GM21737 (cell line): ENCODE data around the gene S100A2.
"Not testable (repeated sequence)": the region's sequence is repeated elsewhere in the genome, so short reads cannot be mapped to it uniquely, and the experiment has no call there.

Experiments
- ATAC-seq: cut with Tn5 transposase; IDR thresholded peaks from one replicate; pipeline ENCODE4 v1.9.1; 2021; ENCODE audit warnings: mild to moderate bottlenecking, moderate library complexity; ENCODE audit not compliant: unreplicated experiment

The S100A2 gene

DNA sequence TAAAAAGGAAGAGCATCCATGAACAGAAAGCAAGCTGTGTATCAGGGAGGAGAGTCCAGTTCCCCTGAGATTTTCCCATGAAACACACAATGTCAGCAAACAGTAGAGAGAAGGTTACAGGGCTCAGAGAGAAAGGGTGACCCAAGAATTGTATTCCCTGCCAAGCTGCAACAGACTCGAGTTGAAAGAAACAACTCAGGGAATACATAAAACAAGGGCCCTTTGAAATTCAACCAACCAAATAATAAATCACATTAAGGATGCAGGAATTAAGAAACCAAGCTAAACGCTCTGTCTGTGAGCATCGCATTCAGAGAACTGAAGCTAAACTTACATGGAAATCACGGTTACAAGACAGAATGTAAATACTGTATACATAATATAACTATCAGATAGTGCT is 27.1 kb upstream of the S100A2 start:
- no peak for ATAC-seq

DNA sequence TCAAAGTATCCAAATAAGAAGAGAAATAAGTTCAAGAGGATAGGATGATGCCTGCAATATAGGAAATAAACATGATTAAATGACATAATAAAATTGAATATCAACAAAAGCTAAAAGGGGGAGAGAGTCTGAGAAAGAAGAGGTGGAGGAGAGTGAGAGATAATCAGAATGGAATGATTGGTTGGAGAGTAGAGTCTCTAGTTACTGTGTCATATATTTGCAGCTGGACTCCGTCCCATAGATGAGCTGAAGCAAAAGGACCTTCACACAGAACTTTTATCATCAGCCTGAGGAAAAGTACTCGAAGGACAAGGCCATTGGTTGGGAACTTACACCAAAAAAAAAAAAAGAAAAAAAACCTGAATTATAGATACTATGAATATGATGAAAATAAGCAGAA is 22.8 kb upstream of the S100A2 start:
- ATAC-seq = no peak

DNA sequence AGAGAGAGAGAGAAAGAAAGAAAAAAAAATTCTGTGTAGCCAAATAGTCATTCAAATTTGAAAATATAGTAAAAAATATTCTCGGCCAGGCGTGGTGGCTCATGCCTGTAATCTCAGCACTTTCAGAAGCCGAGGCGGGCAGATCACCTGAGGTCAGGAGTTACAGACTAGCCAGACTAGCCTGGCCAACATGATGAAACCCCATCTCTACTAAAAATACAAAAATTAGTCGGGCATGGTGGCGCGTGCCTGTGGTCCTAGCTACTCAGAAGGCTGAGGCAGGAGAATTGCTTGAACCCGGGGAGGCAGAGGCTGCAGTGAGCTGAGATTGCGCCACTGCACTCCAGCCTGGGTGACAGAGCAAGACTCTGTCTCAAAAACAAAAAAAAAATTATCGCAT is 22.4 kb upstream of the S100A2 start:
- ATAC-seq = not testable (repeated sequence)

DNA sequence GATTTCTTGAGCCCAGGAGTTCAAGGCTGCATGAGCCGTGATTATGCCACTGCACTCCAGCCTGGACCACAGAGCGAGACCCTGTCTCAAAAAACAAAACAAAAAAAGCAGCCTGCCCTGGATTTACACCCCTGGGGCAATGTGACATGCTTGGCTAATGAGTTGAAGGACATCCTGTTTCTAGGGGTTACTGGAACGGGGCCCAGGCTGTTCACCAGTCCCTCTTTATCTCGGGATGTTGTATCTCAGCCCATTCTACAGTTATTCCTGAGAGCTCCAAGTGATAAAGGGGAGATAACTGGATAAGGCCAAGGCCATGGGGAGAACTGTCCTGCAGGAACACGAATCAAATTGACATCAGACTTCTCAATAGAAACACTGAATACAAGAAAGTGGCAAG is 21.7 kb upstream of the S100A2 start:
- ATAC-seq = no peak

DNA sequence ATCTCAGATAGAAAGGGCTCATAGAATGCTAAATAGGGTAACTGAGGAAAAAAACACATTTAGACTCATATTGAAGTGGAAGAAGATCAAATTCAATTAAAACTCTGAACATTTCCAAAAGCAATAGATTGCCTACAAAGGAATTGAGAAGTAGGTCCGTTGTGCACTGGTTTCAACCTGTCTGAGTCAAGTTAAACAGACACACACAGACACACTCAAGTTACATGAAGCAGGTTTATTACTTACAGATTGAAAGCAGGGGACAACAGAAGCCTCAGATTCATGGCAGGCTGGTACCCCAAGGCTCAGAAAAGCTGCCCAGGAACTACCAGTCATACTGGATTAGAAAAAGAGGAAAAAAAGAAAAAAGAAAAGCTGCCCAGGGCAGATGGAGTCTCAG is 20.7 kb upstream of the S100A2 start:
- ATAC-seq = no peak

DNA sequence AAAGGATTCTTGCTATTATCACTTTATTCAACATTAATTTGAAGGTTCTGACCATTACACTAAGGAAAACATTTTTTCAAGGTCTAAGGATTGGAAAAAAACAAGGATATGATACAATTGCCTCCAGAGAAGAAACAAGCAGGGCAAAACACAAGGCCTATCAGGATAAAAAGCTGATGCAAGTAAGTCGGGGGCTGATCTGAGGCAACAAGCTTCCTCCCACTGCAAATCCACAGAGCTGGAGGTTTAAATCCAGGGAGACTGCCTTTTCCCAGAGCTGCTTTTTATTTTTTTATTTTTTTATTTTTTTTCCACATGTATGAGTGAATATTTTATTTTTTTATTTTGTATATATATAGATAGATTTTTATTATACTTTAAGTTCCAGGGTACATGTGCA is 19.4 kb upstream of the S100A2 start:
- ATAC-seq = no peak

DNA sequence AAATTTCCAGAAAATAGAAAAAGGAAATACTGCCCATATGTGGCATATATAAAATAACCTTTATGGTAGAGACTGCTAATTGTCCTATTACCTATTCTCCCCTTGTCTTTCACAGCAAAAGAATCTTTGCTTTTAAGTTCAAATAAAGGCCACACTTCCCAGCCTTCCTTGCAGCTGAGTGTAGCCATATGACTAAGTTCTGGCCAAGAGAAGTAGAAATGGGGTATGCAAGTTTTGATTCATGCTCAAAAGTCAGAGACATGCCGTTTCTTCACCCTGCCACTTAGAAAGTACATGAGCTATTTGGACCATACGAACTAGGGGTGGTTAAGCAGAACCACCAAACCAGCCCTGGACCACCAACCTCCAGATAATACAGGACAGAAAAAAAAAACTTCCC is 18.3 kb upstream of the S100A2 start:
- no peak for ATAC-seq

DNA sequence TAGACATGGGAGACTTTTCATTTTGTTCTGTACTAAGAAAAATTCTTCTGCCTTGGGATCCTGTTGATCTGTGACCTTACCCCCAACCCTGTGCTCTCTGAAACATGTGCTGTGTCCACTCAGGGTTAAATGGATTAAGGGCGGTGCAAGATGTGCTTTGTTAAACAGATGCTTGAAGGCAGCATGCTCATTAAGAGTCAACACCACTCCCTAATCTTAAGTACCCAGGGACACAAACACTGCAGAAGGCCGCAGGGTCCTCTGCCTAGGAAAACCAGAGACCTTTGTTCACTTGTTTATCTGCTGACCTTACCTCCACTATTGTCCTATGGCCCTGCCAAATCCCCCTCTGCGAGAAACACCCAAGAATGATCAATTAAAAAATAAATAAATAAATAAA is 17.9 kb upstream of the S100A2 start:
- ATAC-seq = not testable (repeated sequence)

DNA sequence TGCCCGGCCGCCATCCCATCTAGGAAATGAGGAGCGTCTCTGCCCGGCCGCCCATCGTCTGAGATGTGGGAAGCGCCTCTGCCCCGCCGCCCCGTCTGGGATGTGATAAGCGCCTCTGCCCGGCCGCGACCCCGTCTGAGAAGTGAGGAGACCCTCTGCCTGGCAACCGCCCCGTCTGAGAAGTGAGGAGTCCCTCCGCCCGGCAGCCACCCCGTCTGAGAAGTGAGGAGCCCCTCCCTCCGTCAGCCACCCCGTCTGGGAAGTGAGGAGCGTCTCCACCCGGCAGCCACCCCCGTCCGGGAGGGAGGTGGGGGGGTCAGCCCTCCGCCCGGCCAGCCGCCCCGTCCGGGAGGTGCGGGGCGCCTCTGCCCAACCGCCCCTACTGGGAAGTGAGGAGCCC is 17.2 kb upstream of the S100A2 start:
- not testable (repeated sequence) for ATAC-seq

DNA sequence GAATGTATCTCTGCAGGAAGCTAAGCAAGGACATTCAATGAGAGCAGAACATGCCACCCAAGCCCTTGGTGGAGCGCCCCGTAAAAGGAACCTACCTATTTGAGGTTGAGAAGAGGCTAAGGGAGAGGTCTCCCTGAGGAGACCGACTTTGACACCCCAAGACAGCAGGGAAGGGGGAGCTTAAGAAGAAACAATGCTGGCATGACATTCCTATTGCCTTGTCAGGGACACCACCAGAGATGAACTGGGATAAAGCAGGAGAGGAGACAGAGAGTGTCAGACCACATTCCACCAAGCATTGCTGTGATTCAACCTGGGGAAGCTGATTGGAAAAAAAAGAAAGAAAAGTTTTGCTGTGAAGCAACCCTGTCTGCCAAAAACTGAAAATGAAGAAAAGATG is 13.3 kb upstream of the S100A2 start:
- no peak for ATAC-seq

DNA sequence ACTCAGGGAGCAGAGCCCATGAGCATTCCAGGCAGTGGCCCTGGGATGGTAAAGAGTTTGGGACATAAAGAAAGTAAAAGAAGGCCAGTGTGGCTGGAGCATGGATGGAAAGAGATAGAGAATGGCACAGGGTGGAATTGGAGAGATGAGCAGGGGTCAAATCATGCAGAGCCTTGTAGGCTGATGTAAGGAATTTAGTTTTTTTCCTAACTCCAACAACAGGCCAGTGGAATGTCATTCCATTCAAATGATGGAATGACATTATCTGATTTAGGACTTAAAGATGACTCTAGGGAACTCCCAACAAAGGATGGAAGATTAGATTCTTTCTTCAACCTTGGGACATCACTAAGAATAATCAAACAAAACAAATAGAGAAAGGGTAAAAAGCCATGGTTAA is 12.8 kb upstream of the S100A2 start:
- ATAC-seq = no peak

DNA sequence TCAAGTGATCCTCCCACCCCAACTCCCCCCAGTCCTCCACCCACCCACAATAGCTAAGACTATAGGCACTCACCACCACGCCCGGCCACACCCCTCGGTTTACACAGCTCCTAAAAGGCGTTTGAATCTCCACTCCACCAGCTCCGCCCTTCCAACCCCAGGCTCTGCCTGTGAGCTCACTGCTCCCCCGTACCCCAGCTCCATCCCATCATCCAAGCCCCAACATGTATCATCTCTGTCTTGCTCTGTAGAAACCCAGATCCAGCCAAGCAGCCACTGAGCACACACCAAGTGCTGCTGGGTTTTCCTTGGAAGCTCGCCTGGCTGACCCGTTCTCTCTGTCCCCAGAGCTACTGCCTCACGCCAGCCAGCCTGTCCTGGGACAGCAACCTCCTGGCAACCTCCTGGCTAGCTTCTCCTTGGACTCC is 12.0 kb upstream of the S100A2 start:
- ATAC-seq = no peak

DNA sequence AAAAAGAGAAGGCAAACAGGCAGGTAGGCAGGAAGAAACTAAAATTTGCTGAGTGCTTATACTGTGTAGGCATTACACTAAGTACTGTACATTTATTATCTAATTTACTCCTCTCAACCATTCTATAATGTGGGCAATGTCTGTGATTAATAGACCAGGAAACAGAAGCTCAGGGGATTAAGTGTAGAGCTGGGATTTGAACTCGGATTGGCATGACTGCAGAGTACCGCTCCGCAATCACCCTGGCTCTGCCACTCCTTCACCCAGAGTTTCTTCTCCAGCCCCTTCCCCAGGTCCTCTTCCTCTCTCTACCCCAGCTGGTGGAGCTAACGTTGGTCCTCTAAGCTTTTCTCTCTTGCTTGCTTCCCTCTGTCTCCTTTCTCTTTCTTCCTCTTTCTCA is 11.5 kb upstream of the S100A2 start:
- no peak for ATAC-seq

DNA sequence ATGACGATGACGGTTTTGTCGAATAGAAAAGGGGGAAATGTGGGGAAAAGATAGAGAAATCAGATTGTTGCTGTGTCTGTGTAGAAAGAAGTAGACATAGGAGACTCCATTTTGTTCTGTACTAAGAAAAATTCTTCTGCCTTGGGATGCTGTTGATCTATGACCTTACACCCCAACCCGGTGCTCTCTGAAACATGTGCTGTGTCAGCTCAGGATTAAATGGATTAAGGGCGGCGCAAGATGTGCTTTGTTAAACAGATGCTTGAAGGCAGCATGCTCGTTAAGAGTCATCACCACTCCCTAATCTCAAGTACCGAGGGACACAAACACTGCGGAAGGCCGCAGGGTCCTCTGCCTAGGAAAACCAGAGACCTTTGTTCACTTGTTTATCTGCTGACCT is 9.9 kb upstream of the S100A2 start:
- ATAC-seq = not testable (repeated sequence)

DNA sequence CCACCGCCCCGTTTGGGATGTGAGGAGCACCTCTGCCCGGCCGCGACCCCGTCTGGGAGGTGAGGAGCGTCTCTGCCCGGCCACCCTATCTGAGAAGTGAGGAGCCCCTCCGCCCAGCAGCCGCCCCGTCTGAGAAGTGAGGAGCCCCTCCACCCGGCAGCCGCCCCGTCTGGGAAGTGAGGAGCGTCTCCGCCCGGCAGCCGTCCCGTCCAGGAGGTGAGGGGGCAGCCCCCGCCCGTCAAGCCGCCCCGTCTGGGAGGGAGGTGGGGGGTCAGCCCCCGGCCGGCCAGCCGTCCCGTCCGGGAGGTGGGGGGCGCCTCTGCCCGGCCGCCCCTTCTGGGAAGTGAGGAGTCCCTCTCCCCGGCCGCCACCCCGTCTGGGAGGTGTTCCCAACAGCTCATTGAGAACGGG is 9.4 kb upstream of the S100A2 start:
- ATAC-seq = not testable (repeated sequence)

DNA sequence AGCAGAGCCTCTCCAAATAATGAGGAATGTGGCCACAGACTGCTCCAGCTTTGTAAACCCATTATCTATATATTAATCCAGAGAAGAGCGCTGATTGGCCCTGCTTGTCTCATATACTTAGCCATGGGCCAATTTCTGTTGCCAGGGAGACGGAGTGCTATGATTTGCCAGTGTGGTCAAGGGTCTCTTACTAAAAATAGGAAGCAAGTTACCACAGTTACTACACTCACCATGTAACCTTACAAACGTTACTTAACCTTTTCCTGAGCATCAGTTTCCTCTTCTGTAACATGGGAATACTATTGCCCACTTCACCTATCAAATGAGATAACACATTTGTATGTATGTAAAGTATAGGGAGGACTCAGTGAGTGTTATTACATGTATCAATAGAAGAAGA is 7.7 kb upstream of the S100A2 start:
- no peak for ATAC-seq

DNA sequence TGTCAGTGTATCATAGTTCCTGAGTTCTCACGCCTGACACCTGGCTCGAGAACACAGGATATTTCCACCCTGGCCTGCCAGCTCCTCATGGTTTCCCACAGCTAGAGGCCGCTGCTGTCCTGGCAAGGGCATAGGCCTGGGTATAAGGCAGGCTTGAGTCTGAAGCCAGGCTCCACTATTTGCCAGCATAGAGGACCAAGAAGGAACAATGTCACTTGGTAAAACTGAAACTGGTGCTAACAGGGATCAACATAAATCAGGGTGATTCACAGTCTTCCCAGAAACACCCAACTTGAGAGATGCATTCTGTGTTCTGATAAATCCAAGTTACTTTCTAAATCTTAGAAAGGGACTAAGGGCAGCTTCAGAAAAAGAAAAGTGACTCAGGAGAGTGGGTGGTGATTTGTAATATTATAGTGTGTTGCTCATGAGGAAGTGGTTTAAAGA is 6.9 kb upstream of the S100A2 start:
- ATAC-seq = no peak

DNA sequence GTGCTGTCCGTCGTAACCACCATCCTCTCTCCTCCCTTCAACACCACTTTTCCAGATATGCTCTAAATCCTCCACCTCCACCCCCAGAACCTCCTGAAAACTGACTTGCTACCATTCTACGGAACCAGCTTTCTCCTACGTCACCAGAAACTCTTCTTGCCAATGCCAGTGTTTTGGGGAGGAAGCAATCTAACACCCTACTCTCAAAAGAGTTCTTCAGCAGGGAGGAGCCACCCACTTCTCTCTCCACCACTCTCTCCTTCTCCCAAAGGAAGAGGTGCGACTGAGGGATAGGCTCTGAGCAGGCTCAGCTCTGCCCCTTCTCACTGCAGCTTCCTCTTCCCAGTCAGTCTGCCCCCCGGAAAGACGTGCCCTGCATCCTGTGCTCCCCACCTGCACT is 6.1 kb upstream of the S100A2 start:
- no peak for ATAC-seq

DNA sequence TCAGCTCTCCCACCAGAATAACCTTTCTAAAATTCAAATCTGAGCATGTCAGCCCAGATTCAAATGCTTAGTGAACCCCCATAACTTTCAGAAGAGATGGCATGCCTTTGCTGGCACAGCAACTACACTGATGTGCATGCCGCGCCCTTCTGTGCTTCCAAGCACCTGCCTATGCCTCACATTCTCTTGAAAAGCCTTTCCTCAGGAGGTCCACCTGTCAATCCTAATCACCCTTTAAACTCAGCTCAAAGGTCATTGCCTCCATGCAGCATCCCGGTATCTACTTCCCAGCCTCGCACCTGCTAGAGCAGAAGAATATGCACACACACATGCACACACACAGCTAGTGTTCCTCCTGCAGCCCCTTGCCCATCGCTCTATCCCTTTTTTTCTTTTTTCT is 5.2 kb upstream of the S100A2 start:
- no peak for ATAC-seq

DNA sequence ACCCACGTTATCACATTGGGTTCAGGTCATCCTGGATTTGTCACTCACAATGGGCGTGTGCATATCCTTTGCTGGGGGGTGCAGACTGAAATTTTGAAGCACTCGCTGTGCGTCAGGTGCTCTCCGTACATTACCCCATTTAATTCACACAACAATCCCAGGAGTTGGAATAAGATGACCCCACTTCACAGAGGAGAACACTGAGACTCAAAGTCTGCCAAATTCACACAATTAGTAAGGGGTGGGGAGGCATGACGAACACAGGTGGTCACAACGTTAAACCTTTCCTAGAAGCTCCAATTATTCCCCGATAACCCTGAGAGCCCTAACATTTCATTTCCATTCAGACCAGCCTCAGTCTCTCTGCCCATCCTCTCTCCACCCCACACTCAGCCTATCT is 3.8 kb upstream of the S100A2 start:
- ATAC-seq = no peak

DNA sequence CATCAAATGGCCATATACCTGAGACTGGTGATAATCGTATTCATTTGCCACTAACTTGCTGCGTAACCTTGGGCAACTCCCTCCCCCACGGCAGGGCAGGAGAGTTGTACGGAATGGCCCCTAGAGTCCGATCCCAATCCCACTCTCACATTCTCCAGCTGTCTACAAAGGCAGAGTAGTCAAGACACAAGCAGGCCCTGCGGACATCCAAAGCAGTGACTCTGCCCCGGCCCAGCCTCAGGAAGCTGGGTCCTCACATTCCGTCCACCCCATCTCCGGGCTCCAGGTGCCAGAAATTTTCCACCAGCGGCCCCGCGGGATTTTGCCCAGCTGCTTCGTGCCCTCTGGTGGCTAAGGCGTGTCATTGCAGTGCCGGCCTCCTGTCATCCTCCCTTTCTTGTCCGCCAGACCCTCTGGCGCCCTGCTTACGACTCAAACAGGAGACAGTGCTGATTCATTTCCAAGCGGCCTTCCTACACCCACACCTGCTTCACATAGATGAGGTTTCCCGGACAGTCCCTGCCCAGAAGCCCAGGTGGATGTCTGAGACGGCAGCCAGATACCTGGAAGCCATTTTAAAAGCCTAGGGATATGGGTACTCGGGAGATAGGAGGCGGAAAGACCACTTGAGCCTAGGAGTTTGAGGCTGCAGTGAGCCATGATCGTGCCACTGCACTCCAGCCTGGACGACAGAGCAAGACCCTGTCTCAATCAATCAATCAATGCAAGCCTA is 2.9 kb upstream of the S100A2 start:
- ATAC-seq = no peak

DNA sequence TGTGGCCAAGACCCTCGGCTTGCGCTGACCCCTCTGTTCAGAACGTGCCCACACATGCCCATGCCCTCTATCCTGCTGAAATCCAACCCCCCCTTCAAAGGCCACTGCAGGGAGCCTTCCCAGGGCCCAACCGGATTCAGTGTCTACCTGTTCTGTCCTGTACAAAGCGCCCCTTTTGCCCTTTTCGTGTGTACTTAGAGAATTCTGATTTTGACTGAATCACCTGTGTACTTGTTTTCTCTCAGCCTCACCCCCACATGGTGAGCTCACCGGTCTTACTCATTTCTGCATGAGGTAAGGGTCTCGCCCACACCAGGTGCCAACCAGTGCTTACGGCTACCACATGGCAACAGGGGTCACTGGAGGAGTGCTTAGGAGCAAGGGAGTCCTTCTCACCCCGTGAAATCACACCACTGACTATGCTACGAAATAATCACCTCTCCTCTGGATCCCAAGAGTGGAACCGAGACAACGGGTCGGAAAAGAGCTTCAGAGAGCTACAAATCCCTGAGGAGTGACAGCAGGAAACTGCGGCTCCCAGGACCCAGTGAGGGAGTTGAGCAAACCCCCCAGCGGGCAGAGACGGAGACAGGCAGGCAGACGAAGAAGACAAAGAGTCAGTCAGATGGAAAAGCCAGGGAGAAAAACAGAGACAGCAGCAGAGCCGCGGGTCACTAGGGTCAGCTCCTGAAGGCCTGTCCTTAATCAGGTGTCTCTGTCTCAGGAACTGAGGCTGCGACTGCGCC is 2.1 kb upstream of the S100A2 start:
- ATAC-seq = no peak
